T-cell (primary cell): Measurements from ENCODE around the gene CDC14A. TPM values are rescaled to one million over a fixed set of nuclear protein-coding genes. Genes with fewer than 3 reads are reported as not detected.

ENCODE experiments used
- ATAC-seq, 4 experiments: fragments of 200-7000 bp in 3 of 4; fragments of 150-1000 bp in 1 of 4; cut with Tn5 transposase; replicated peaks in 1 of 4; 1 replicate in 3 of 4; 2 replicates in 1 of 4; pipeline ENCODE4 v1.10.0; 2021; ENCODE audit warnings: moderate library complexity in 3 of 4, mild to moderate bottlenecking in 2 of 4, moderate number of reproducible peaks in 1 of 4
- CTCF ChIA-PET, 2 donors: fragments of 300-600 bp; sonication (Branson Sonifier 250); formaldehyde crosslinking; loops; one replicate each; lab custom pipeline; 2022; ENCODE audit warnings: antibody characterized with exemption in 2 of 2; lab: Charles Lee
- POLR2A ChIA-PET, 2 donors: fragments of 300-600 bp; sonication (Branson Sonifier 250); formaldehyde crosslinking; loops; one replicate each; lab custom pipeline; 2022; ENCODE audit warnings: antibody characterized with exemption in 2 of 2; lab: Charles Lee
- DNase-seq, 35 experiments: peaks; one replicate each; pipeline versions ENCODE4 v3.0.0 to v3.0.0-alpha.2; 2013 to 2023
- H3K27ac ChIP-seq: one replicate; pipeline ENCODE4 v1.5.1; 2013; ENCODE audit warnings: low read length
- H3K27me3 ChIP-seq, 2 experiments: replicated peaks in 1 of 2; 1 replicate in 1 of 2; 2 replicates in 1 of 2; pipeline versions ENCODE4 v1.6.1 to v1.7.0; 2013; ENCODE audit warnings: low read length in 1 of 2, mixed read lengths in 1 of 2; ENCODE audit not compliant: control insufficient read depth in 2 of 2, insufficient read depth in 2 of 2; ENCODE audit errors: extremely low read depth in 1 of 2
- H3K36me3 ChIP-seq, 2 donors: 1 replicate in 1 of 2; 2 replicates in 1 of 2; pipeline versions ENCODE4 v1.6.1 to v1.7.0; 2013; ENCODE audit warnings: low read length in 1 of 2; ENCODE audit not compliant: control insufficient read depth in 2 of 2, insufficient read depth in 1 of 2; ENCODE audit errors: extremely low read depth in 1 of 2
- H3K4me1 ChIP-seq, 2 experiments: 1 replicate in 1 of 2; 2 replicates in 1 of 2; pipeline versions ENCODE4 v1.6.1 to v1.7.0; 2013; ENCODE audit warnings: low read length in 2 of 2, mixed read lengths in 1 of 2; ENCODE audit not compliant: insufficient read depth in 2 of 2, control insufficient read depth in 1 of 2; ENCODE audit errors: extremely low read depth in 1 of 2
- H3K4me3 ChIP-seq, 2 donors: 1 replicate in 1 of 2; 2 replicates in 1 of 2; pipeline versions ENCODE4 v1.5.1 to v1.7.0; 2013; ENCODE audit warnings: mild to moderate bottlenecking in 2 of 2, low read length in 1 of 2, moderate library complexity in 1 of 2; ENCODE audit not compliant: control insufficient read depth in 1 of 2; ENCODE audit errors: extremely low read depth in 1 of 2
- H3K9me3 ChIP-seq: 2 replicates; pipeline ENCODE4 v1.7.0; 2013
- H3K27ac Mint-ChIP-seq, 2 donors: one replicate each; pipeline ENCODE4 v1.8.0; 2020 to 2021; ENCODE audit warnings: mild to moderate bottlenecking in 2 of 2, mixed read lengths in 2 of 2
- H3K27me3 Mint-ChIP-seq, 2 donors: one replicate each; pipeline ENCODE4 v1.8.0; 2021 to 2022; ENCODE audit warnings: mixed read lengths in 2 of 2
- H3K36me3 Mint-ChIP-seq: one replicate; pipeline ENCODE4 v1.8.0; 2021; ENCODE audit warnings: mixed read lengths
- H3K4me1 Mint-ChIP-seq, 3 donors: one replicate each; pipeline ENCODE4 v1.8.0; 2020 to 2022; ENCODE audit warnings: mixed read lengths in 3 of 3, mild to moderate bottlenecking in 1 of 3
- H3K4me3 Mint-ChIP-seq, 3 donors: one replicate each; pipeline ENCODE4 v1.8.0; 2020 to 2022; ENCODE audit warnings: mild to moderate bottlenecking in 3 of 3, mixed read lengths in 3 of 3, moderate library complexity in 3 of 3
- H3K9me3 Mint-ChIP-seq, 3 donors: one replicate each; pipeline ENCODE4 v1.8.0; 2020 to 2022; ENCODE audit warnings: mixed read lengths in 3 of 3
- WGBS: methylation state at CpG from one replicate; pipeline ENCODE4 v1.1.5; 2013; ENCODE audit warnings: missing lambda C conversion rate; ENCODE audit not compliant: insufficient coverage; 5-methylcytosine and 5-hydroxymethylcytosine counted together
- total RNA-seq, 35 experiments: library from RNA in 6 of 35; stranded (reverse) in 6 of 35; fragments of 120-200 nt in 1 of 35; gene quantifications; one replicate each; pipeline versions ENCODE4 v1.2.1 to v1.2.4 and lab custom pipeline; 2013 to 2026

Gene CDC14A
- total RNA-seq, 5 donors from 2014 or later (not counting 1 experiment from before 2014, with no cell fraction given): 77.1 to 169 (median 91.6) TPM

DNA sequence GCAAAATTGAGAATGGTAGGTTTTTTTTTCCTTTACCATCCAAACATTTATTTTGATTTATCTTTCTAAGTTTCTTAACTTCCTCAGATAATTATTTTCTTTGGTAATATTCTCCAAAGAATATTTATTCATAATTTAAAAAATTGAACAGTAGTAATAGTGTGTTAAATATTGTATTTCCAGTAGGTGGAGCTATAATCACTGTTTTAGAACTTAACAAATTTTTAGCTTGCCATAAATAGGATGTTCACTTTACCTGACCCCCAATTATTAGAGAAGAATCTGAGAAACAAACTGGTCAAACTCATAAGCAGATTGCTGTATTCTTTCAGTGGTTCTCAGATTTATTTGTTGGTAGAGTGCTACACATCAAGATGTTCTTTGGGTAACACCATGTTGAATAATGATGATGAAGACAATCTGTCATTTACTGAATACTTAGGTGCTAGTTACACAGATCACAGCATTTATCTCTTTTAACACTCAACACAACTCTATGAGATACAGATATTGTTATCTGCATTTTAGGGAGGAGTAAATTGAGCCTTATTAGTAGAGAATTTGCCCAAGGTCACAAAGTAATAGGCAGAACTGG lies 103.3 kb downstream of the CDC14A start:
- POLR2A ChIA-PET: interaction anchor here (0.6 to 1.2 kb wide), 4 partner anchors 20 to 608 kb away, joined by 3 to 4 read pairs (median 4); no protein-coding TSS in a partner anchor
- Mint-ChIP-seq H3K9me3 (no peaks in the 10 kb centered on the region), H3K36me3 (peaks cover 31% of the 10 kb centered on the region), H3K27ac (peak overlapping the region; percentile 72 to 84), H3K27me3 (no peaks in the 10 kb centered on the region), H3K4me1 (peaks cover 68 to 80% (median 77%) of the 10 kb centered on the region in 3 donors), H3K4me3 (no peak overlapping the region)
- ATAC-seq: no peak
- Histone ChIP-seq H3K36me3 (peaks cover 0 to 16% of the 10 kb centered on the region in 2 donors), H3K27me3 (no peaks in the 10 kb centered on the region), H3K27ac (no peak overlapping the region), H3K4me1 (peaks cover 28 to 39% of the 10 kb centered on the region in 2 experiments), H3K9me3 (no peaks in the 10 kb centered on the region), H3K4me3 (no peak overlapping the region)
- CTCF ChIA-PET: interaction anchor here (0.6 to 3.8 kb wide), 38 partner anchors 8 to 902 kb away, joined by 3 to 44 read pairs (median 5); partner anchors contain the start of genes CDC14A (in 1 of the 2) and DBT (in 1 of the 2)
- peak in 1 of 35 experiments; percentile 45 for DNase-seq

DNA sequence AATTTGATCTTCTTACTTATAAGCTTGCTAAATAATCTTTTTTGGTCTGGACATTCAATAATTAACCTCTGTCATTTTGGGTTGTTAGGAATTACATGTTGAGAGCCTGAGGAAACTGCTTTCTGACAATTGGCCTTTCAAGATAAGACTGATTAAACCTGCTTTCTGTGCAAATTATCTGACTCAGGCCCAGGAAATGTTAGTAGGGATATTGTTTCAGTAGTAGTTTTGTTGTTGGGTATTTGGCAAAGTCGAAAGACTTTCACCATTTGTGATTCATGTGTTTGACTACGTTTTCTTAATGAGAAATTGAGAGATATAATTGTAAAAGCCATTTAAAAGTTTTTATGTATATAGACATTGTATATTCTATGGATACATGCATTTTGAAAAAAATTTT lies 104.6 kb downstream of the CDC14A start:
- H3K9me3 Mint-ChIP-seq: no peaks in the 10 kb centered on the region
- ChIA-PET CTCF (interaction anchor here (0.6 to 3.8 kb wide), 31 partner anchors 9 to 823 kb away, joined by 3 to 44 read pairs (median 4); partner anchors contain the start of gene DBT (in 1 of the 2)), POLR2A (interaction anchor here (0.6 to 1.2 kb wide), 5 partner anchors 24 to 105 kb away, joined by 3 to 9 read pairs (median 3); no protein-coding TSS in a partner anchor)
- no CpG with 5 or more reads among the region's 2 CpGs for WGBS
- ATAC-seq: no peak
- peaks cover 58 to 70% (median 67%) of the 10 kb centered on the region in 3 donors for H3K4me1 Mint-ChIP-seq
- DNase-seq: no peak
- Histone ChIP-seq H3K9me3 (no peaks in the 10 kb centered on the region), H3K27ac (no peak overlapping the region), H3K27me3 (no peaks in the 10 kb centered on the region), H3K4me1 (peaks cover 22 to 30% of the 10 kb centered on the region in 2 experiments), H3K4me3 (no peak overlapping the region), H3K36me3 (peaks cover 0 to 15% of the 10 kb centered on the region in 2 donors)
- no peaks in the 10 kb centered on the region for H3K27me3 Mint-ChIP-seq
- peaks cover 24% of the 10 kb centered on the region for H3K36me3 Mint-ChIP-seq
- H3K27ac Mint-ChIP-seq: peak overlapping the region; percentile 28 to 49
- H3K4me3 Mint-ChIP-seq: no peak overlapping the region

DNA sequence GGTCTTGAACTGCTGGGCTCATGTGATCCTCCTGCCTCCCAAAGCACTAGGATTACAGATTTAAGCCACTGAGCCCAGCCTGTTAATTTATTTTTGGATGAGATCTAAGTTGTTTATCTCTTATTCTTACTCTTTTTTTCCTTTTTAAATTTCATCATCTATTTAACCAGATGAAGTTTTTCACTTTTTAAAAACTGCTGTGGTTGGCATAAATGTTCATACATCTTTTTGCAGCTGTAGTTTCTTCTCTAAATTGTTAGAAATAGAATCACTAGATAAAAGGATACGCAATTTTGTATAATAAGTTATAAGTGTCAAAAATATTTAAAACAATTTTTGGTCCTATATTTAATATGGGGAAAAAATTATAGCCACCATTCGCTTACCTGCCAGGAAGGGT lies 105.4 kb downstream of the CDC14A start:
- WGBS: no CpG with 5 or more reads among the region's 2 CpGs
- CTCF ChIA-PET: interaction anchor here (0.6 to 3.3 kb wide), 10 partner anchors 10 to 208 kb away, joined by 3 to 27 read pairs (median 6); partner anchors contain the start of gene DBT (in 1 of the 2)

GRCh38 chr1:100458661-100459357 lies 106.5 kb downstream of the CDC14A start:
- Mint-ChIP-seq H3K4me3 (no peak overlapping the region), H3K9me3 (no peaks in the 10 kb centered on the region), H3K27ac (peak overlapping the region; percentile 84 to 85), H3K27me3 (no peaks in the 10 kb centered on the region), H3K4me1 (peaks cover 57 to 66% (median 60%) of the 10 kb centered on the region in 3 donors), H3K36me3 (peaks cover 38% of the 10 kb centered on the region)
- Histone ChIP-seq H3K9me3 (no peaks in the 10 kb centered on the region), H3K4me3 (no peak overlapping the region), H3K27ac (no peak overlapping the region), H3K27me3 (no peaks in the 10 kb centered on the region), H3K36me3 (peaks cover 7 to 31% of the 10 kb centered on the region in 2 donors), H3K4me1 (peaks cover 15 to 16% of the 10 kb centered on the region in 2 experiments)
- ChIA-PET CTCF (interaction anchor here (0.6 to 3.0 kb wide), 38 partner anchors 11 to 410 kb away, joined by 3 to 26 read pairs (median 4); partner anchors contain the start of genes CDC14A (in 1 of the 2) and DBT (in 1 of the 2)), POLR2A (interaction anchor here (0.5 to 2.3 kb wide), 9 partner anchors 16 to 775 kb away, joined by 3 to 11 read pairs (median 7); partner anchors contain the start of gene TRMT13 (in 1 of the 2))
- WGBS: 77% methylated on average over 1 of the region's 6 CpGs
- DNase-seq (no peak), ATAC-seq (peak in 2 of 4 experiments; percentile 12 to 20)

More for the DNA sequence above, 105.4 kb downstream of the CDC14A start:
- POLR2A ChIA-PET: interaction anchor here in 1 of 2 donors (0.6 to 2.3 kb wide), 2 partner anchors 32 to 104 kb away, joined by 3 to 11 read pairs; no protein-coding TSS in a partner anchor
- Histone ChIP-seq H3K9me3 (no peaks in the 10 kb centered on the region), H3K4me1 (peaks cover 16 to 23% of the 10 kb centered on the region in 2 experiments), H3K27ac (no peak overlapping the region), H3K4me3 (no peak overlapping the region), H3K36me3 (peaks cover 1 to 23% of the 10 kb centered on the region in 2 donors), H3K27me3 (no peaks in the 10 kb centered on the region)
- peak overlapping the region; percentile 44 to 77 for H3K27ac Mint-ChIP-seq
- no peaks in the 10 kb centered on the region for H3K9me3 Mint-ChIP-seq
- H3K4me3 Mint-ChIP-seq: no peak overlapping the region
- H3K36me3 Mint-ChIP-seq: peaks cover 29% of the 10 kb centered on the region
- DNase-seq: no peak
- no peaks in the 10 kb centered on the region for H3K27me3 Mint-ChIP-seq
- H3K4me1 Mint-ChIP-seq: peaks cover 58 to 67% (median 63%) of the 10 kb centered on the region in 3 donors
- no peak for ATAC-seq

DNA sequence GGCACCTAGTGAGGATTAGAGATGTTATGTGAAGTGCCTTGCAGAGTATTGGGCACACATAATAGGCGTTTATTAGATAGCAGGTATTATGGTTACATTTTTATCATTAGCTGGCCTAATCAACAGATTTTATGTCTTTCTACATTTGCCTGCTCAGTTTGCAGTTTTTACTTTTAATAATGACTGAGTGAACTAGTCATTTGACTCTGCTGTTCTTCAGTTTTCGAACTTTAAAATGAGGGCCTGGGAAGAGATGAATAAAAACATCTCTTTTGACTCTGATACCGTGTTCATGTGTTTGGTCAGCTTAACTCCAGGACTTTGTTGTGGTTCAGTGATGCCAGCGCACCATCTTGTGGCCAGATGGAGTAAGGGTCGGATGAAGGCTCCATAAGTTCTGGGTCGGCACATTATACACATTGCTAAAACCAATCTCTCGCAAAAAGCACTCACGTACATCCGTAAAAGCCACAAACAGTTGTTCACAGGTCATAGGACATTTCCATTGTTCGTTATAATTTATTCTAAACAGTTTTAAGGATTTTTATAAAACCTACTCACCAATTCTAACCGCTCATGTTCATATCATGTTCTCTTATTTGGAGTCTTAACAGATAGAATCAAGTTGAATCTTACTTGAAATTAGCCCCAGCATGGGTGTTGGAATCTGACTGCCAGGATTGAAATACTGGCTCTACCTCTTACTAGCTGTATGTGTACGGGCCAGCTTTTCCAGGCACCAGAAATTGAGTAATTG lies 107.2 kb downstream of the CDC14A start:
- H3K27me3 ChIP-seq: no peaks in the 10 kb centered on the region
- POLR2A ChIA-PET: interaction anchor here (0.6 to 2.3 kb wide), 2 partner anchors 106 to 775 kb away, joined by 9 to 11 read pairs; no protein-coding TSS in a partner anchor
- no peak overlapping the region for H3K4me3 ChIP-seq
- ATAC-seq: peak; percentile 77 to 89 (median 83)
- no peak overlapping the region for H3K4me3 Mint-ChIP-seq
- H3K27ac Mint-ChIP-seq: peak overlapping the region; percentile 84 to 85
- H3K4me1 ChIP-seq: peaks cover 13 to 14% of the 10 kb centered on the region in 2 experiments
- peak; percentile 26 to 86 (median 58) for DNase-seq
- no peaks in the 10 kb centered on the region for H3K9me3 Mint-ChIP-seq
- CTCF ChIA-PET: interaction anchor here (0.6 to 3.0 kb wide), 35 partner anchors 12 to 653 kb away, joined by 3 to 26 read pairs (median 4); partner anchors contain the start of gene CDC14A (in 1 of the 2)
- H3K27me3 Mint-ChIP-seq: no peaks in the 10 kb centered on the region
- H3K27ac ChIP-seq: peak overlapping the region; percentile 22
- H3K36me3 ChIP-seq: peaks cover 7 to 38% of the 10 kb centered on the region in 2 donors
- 28% methylated on average over 3 of the region's 12 CpGs for WGBS
- H3K9me3 ChIP-seq: no peaks in the 10 kb centered on the region
- peaks cover 39% of the 10 kb centered on the region for H3K36me3 Mint-ChIP-seq
- H3K4me1 Mint-ChIP-seq: peaks cover 58 to 64% (median 61%) of the 10 kb centered on the region in 3 donors
